Natural killer cell (primary cell): Measurements from ENCODE around the gene PCDH1. TPM values are rescaled to one million over a fixed set of nuclear protein-coding genes. Genes with fewer than 3 reads are reported as not detected.

Experiments
- ATAC-seq, 3 donors: fragments of 150-1000 bp in 2 of 3; fragments of 200-7000 bp in 1 of 3; cut with Tn5 transposase; 1 replicate in 1 of 3; 2 replicates in 2 of 3; pipeline ENCODE4 v1.10.0; 2021; ENCODE audit warnings: mild to moderate bottlenecking in 2 of 3, moderate library complexity in 2 of 3
- DNase-seq, 2 donors: peaks; one replicate each; pipeline versions ENCODE4 v3.0.0 to v3.0.0-alpha.2; 2013 to 2021; ENCODE audit warnings: mixed read lengths in 1 of 2
- H3K27ac ChIP-seq: one replicate; pipeline ENCODE4 v1.5.1; 2013; ENCODE audit warnings: mild to moderate bottlenecking, low read length
- H3K27me3 ChIP-seq: one replicate; pipeline ENCODE4 v1.6.1; 2013; ENCODE audit warnings: low read length; ENCODE audit not compliant: control insufficient read depth, insufficient read depth
- H3K36me3 ChIP-seq: one replicate; pipeline ENCODE4 v1.6.1; 2013; ENCODE audit warnings: low read length; ENCODE audit not compliant: control insufficient read depth, insufficient read depth
- H3K4me1 ChIP-seq: one replicate; pipeline ENCODE4 v1.6.1; 2013; ENCODE audit warnings: low read length; ENCODE audit not compliant: control insufficient read depth, insufficient read depth
- H3K4me3 ChIP-seq: one replicate; pipeline ENCODE4 v1.5.1; 2013; ENCODE audit warnings: low read length
- H3K9me3 ChIP-seq: one replicate; pipeline ENCODE4 v1.6.1; 2013; ENCODE audit warnings: low read length; ENCODE audit not compliant: control insufficient read depth, insufficient read depth
- H3K27ac Mint-ChIP-seq, 2 donors: one replicate each; pipeline ENCODE4 v1.8.0; 2022; ENCODE audit warnings: mild to moderate bottlenecking in 2 of 2, mixed read lengths in 2 of 2, moderate library complexity in 1 of 2
- H3K27me3 Mint-ChIP-seq, 2 donors: one replicate each; pipeline ENCODE4 v1.8.0; 2022; ENCODE audit warnings: low read depth in 2 of 2, mixed read lengths in 2 of 2
- H3K36me3 Mint-ChIP-seq: one replicate; pipeline ENCODE4 v1.8.0; 2022; ENCODE audit warnings: mixed read lengths
- H3K4me1 Mint-ChIP-seq, 2 donors: one replicate each; pipeline ENCODE4 v1.8.0; 2022; ENCODE audit warnings: mixed read lengths in 2 of 2
- H3K4me3 Mint-ChIP-seq: one replicate; pipeline ENCODE4 v1.8.0; 2022; ENCODE audit warnings: mild to moderate bottlenecking, moderate library complexity, mixed read lengths
- H3K9me3 Mint-ChIP-seq, 2 donors: one replicate each; pipeline ENCODE4 v1.8.0; 2022; ENCODE audit warnings: mixed read lengths in 2 of 2
- CTCF ChIP-seq: fragments of 200-600 bp; IDR thresholded peaks from one replicate; pipeline ENCODE4 v1.8.0; 2022; ENCODE audit warnings: antibody characterized with exemption
- WGBS: methylation state at CpG from one replicate; pipeline ENCODE4 v1.1.7; 2013; ENCODE audit warnings: missing lambda C conversion rate; ENCODE audit not compliant: insufficient coverage; 5-methylcytosine and 5-hydroxymethylcytosine counted together
- intact Hi-C: fragments of 100-400 bp; cut with micrococcal nuclease; formaldehyde crosslinking; loops from one replicate; pipeline ENCODE4 v1.14.2; 2022
- total RNA-seq, 4 donors: library from RNA; stranded (reverse); fragments of 120-200 nt in 1 of 4; gene quantifications; one replicate each; pipeline versions ENCODE4 v1.2.3 to v1.2.4, GENCODE V29; 2013 to 2022

Gene PCDH1
- total RNA-seq, 3 donors from 2014 or later (not counting 1 experiment from before 2014, with no cell fraction given): 19.2 to 39.2 (median 32.1) TPM

- no peaks in the 10 kb centered on the region for H3K36me3 Mint-ChIP-seq
- ATAC-seq (no peak), DNase-seq (no peak)
- H3K27ac ChIP-seq: no peak overlapping the region
- H3K4me3 ChIP-seq: no peak overlapping the region
- no peak overlapping the region for H3K27ac Mint-ChIP-seq
- no peaks in the 10 kb centered on the region for H3K9me3 ChIP-seq
- peaks cover 0 to 11% of the 10 kb centered on the region in 2 donors for H3K4me1 Mint-ChIP-seq
- no peak overlapping the region for H3K4me3 Mint-ChIP-seq
- no peaks in the 10 kb centered on the region for H3K27me3 Mint-ChIP-seq
- intact Hi-C loops: no loop called here
- H3K9me3 Mint-ChIP-seq: no peaks in the 10 kb centered on the region
- WGBS: 81% methylated on average over 2 of the region's 3 CpGs
- no peak for TF ChIP-seq CTCF
- H3K36me3 ChIP-seq: no peaks in the 10 kb centered on the region
- H3K4me1 ChIP-seq: peaks cover 16% of the 10 kb centered on the region
- H3K27me3 ChIP-seq: no peaks in the 10 kb centered on the region
These were observed 25.8 kb downstream of the PCDH1 start for GRCh38 chr5:141852448-141852847.

- Histone ChIP-seq H3K36me3 (no peaks in the 10 kb centered on the region), H3K27me3 (no peaks in the 10 kb centered on the region), H3K4me1 (peaks cover 16% of the 10 kb centered on the region), H3K4me3 (no peak overlapping the region), H3K27ac (no peak overlapping the region), H3K9me3 (no peaks in the 10 kb centered on the region)
- Mint-ChIP-seq H3K4me3 (peak overlapping the region; percentile 71), H3K9me3 (no peaks in the 10 kb centered on the region), H3K4me1 (peaks cover 0 to 11% of the 10 kb centered on the region in 2 donors), H3K27me3 (no peaks in the 10 kb centered on the region), H3K36me3 (no peaks in the 10 kb centered on the region), H3K27ac (peak overlapping the region; percentile 72 to 82)
- TF ChIP-seq CTCF: no peak
- intact Hi-C loops: no loop called here
- ATAC-seq: no peak
- no peak for DNase-seq
- 94% methylated on average over 9 of the region's 10 CpGs for WGBS
These were observed 26.9 kb downstream of the PCDH1 start for GRCh38 chr5:141851195-141851874.

GRCh38 chr5:141850786-141851185 is 27.4 kb downstream of the PCDH1 start:
- intact Hi-C loops: no loop called here
- 48% methylated on average over 10 of the region's 10 CpGs for WGBS
- peak in 1 of 2 donors; percentile 17 for DNase-seq
- H3K27ac Mint-ChIP-seq: peak overlapping the region; percentile 72 to 82
- no peaks in the 10 kb centered on the region for H3K27me3 ChIP-seq
- H3K9me3 Mint-ChIP-seq: no peaks in the 10 kb centered on the region
- H3K4me1 ChIP-seq: peaks cover 16% of the 10 kb centered on the region
- TF ChIP-seq CTCF: no peak
- peaks cover 5 to 16% of the 10 kb centered on the region in 2 donors for H3K4me1 Mint-ChIP-seq
- no peaks in the 10 kb centered on the region for H3K36me3 ChIP-seq
- H3K4me3 Mint-ChIP-seq: peak overlapping the region; percentile 73
- H3K4me3 ChIP-seq: no peak overlapping the region
- H3K27me3 Mint-ChIP-seq: no peaks in the 10 kb centered on the region
- ATAC-seq: no peak
- no peaks in the 10 kb centered on the region for H3K9me3 ChIP-seq
- no peaks in the 10 kb centered on the region for H3K36me3 Mint-ChIP-seq
- no peak overlapping the region for H3K27ac ChIP-seq
